ENCODE measurements around the gene FIGLA. TPM values are rescaled to one million over a fixed set of nuclear protein-coding genes. Genes with fewer than 3 reads are reported as not detected.

FIGLA gene
- not detected for total RNA-seq (ENCODE audit: insufficient read depth, low replicate concordance)

GRCh38 chr2:70790136-70790828 lies at the start of gene FIGLA:
FIGLA (minus strand) TSS chr2:70790643; CDS start chr2:70790638, 5 bp downstream.
- DNase-seq (ENCODE audit: low spot score), result no peak

GRCh38 chr2:70837980-70838925 lies 47.8 kb upstream of the FIGLA start:
- no peak for DNase-seq (ENCODE audit: low spot score)

GRCh38 chr2:70835643-70836042 lies 45.2 kb upstream of the FIGLA start, which contains the start of gene CD207:
CD207 (minus strand) TSS chr2:70835816; CDS start chr2:70835776, 40 bp downstream.
- no peak for DNase-seq (ENCODE audit: low spot score)

GRCh38 chr2:70834881-70835280 lies 44.4 kb upstream of the FIGLA start:
- DNase-seq (ENCODE audit: low spot score), result no peak

- DNase-seq (ENCODE audit: low spot score), result no peak
Measured at GRCh38 chr2:70834106-70834505, 43.7 kb upstream of the FIGLA start.

- no peak for DNase-seq (ENCODE audit: low spot score)
Measured at GRCh38 chr2:70833246-70833645, 42.8 kb upstream of the FIGLA start.

GRCh38 chr2:70832386-70832785 lies 41.9 kb upstream of the FIGLA start:
- no peak for DNase-seq (ENCODE audit: low spot score)

GRCh38 chr2:70831861-70832260 lies 41.4 kb upstream of the FIGLA start:
- DNase-seq (ENCODE audit: low spot score), result no peak

GRCh38 chr2:70830366-70830765 lies 39.9 kb upstream of the FIGLA start:
- DNase-seq (ENCODE audit: low spot score), result peak; percentile 71

GRCh38 chr2:70829916-70830315 lies 39.5 kb upstream of the FIGLA start:
- DNase-seq (ENCODE audit: low spot score), result no peak

- peak; percentile 7 for DNase-seq (ENCODE audit: low spot score)
Measured at GRCh38 chr2:70828914-70829824, 38.7 kb upstream of the FIGLA start.

GRCh38 chr2:70828115-70828514 lies 37.7 kb upstream of the FIGLA start:
- no peak for DNase-seq (ENCODE audit: low spot score)

GRCh38 chr2:70827388-70827787 lies 36.9 kb upstream of the FIGLA start:
- no peak for DNase-seq (ENCODE audit: low spot score)

GRCh38 chr2:70826696-70827350 lies 36.4 kb upstream of the FIGLA start:
- no peak for DNase-seq (ENCODE audit: low spot score)

GRCh38 chr2:70823249-70823648 lies 32.8 kb upstream of the FIGLA start:
- DNase-seq (ENCODE audit: low spot score), result no peak

- no peak for DNase-seq (ENCODE audit: low spot score)
Measured at GRCh38 chr2:70822843-70823242, 32.4 kb upstream of the FIGLA start.

GRCh38 chr2:70820499-70820898 lies 30.1 kb upstream of the FIGLA start, which contains the start of gene CLEC4F:
CLEC4F (minus strand) TSS chr2:70820599; CDS start chr2:70820523, 76 bp downstream.
- no peak for DNase-seq (ENCODE audit: low spot score)

- no peak for DNase-seq (ENCODE audit: low spot score)
Measured at GRCh38 chr2:70817284-70817954, 27.0 kb upstream of the FIGLA start.

- DNase-seq (ENCODE audit: low spot score), result peak; percentile 23
Measured at GRCh38 chr2:70816726-70817125, 26.3 kb upstream of the FIGLA start.

All from umbilical cord (tissue), 2 donors.